ENCODE results near the gene DLL1. TPM values are rescaled to one million over a fixed set of nuclear protein-coding genes. Genes with fewer than 3 reads are reported as not detected.

Gene DLL1
- total RNA-seq, 4 donors from 2014 or later: 1.8 to 3.7 (median 3.3) TPM

DNA sequence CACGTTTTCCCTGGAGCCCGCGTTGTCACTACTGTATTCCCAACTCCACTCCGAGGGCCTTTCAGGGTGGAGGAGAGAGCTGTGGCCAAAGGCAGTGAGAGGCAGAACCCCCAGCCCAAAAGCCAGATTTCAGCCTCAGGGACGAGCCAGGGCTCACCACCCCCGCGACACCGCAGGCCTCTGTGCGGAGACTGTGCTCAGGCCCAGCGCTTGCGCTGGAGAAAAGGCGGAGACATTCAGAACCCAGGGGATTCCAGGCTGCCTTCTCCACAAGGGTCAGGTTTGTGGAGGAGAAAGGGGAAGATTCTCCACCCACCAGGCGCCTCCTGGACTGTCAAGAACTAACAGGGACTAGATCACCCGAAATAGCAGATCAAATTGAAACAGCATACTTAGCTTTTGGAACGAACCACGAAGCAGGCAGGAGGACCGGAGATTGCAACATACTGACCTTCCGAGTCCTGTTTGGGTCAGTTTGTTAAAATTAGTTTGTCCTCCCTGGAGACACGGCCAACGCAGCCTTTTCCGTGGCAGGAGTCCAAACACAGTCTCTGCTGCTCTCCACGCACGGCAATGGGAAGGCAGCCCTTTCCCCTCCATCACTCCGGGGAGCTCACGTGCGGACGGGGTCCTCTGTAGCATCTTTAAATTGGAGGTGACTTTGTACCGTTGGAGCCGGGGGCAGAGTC lies 14.4 kb downstream of the DLL1 start:
- ATAC-seq: peak; percentile 18 to 28
- TF ChIP-seq POLR2A (IDR thresholded peaks at IDR 0.05): no peak
- TF ChIP-seq CTCF (IDR thresholded peaks at IDR 0.05 in 4 of 5, conservative IDR thresholded peaks at IDR 0.05 in 1 of 5): no peak
- Histone ChIP-seq H3K36me3 (no peaks in the 10 kb centered on the region), H3K4me3 (peak overlapping the region in 1 of 4 donors; percentile 3), H3K27me3 (no peaks in the 10 kb centered on the region), H3K4me1 (peaks cover 22 to 26% of the 10 kb centered on the region in 2 donors), H3K27ac (peak overlapping the region; percentile 39 to 86 (median 69)), H3K9me3 (no peaks in the 10 kb centered on the region)
- DNase-seq: peak in 1 of 2 donors; percentile 52
- in situ Hi-C loops (cut with MboI; ENCODE audit: low sequenced_read_pairs in 4 of 4) (loop anchor here in 2 of 4 donors (25.0 kb wide), 2 partner anchors 239 to 439 kb away; no protein-coding TSS in a partner anchor), intact Hi-C loops (cut with DNase I; ENCODE audit: low total_unique reads) (no loop called here)

DNA sequence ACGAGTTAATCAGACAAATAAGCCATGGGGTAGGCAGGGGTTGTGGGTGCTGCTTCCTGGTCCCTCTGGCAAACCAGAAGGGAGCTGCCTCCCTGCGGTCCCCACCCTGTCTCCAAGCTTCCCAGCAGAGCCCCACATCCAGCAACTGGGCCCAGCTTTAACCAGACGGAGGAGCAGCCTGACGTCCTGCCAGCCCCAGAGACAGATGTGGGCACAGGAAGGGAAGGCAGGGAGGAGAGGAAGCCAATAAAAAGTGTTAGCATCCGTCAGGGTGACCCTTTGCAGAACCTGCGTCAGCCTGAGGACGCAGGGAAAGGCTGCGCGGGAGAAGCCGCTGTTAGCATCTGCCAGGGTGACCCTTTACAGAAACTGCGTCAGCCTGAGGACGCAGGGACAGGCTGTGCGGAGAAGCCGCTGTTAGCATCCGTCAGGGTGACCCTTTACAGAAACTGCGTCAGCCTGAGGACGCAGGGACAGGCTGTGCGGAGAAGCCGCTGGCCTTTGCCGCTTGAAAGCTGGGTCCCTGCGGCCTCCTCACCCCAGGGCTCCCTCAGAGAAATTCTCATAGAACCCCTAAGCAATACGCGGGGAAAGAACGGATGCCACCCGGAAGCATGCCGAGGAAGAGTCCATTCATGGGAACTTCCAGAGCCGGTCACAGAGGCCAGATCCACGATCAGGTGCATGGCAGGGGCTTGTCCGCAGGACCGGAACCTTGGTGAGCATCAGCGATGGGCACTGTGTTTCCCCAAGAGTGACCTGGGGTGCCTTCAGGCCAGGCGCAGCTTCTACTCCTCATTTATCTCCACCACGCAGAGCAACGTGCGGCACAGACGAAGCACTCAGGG lies 15.9 kb downstream of the DLL1 start:
- Histone ChIP-seq H3K27me3 (no peaks in the 10 kb centered on the region), H3K9me3 (no peaks in the 10 kb centered on the region), H3K27ac (no peak overlapping the region), H3K4me3 (no peak overlapping the region), H3K36me3 (no peaks in the 10 kb centered on the region), H3K4me1 (peaks cover 22 to 26% of the 10 kb centered on the region in 2 donors)
- intact Hi-C loops (cut with DNase I; ENCODE audit: low total_unique reads): no loop called here
- DNase-seq (no peak), ATAC-seq (no peak)
- in situ Hi-C loops (cut with MboI; ENCODE audit: low sequenced_read_pairs in 4 of 4): loop anchor here in 2 of 4 donors (25.0 kb wide), 2 partner anchors 238 to 438 kb away; no protein-coding TSS in a partner anchor
- no peak for TF ChIP-seq POLR2A (IDR thresholded peaks at IDR 0.05)
- no peak for TF ChIP-seq CTCF (IDR thresholded peaks at IDR 0.05 in 4 of 5, conservative IDR thresholded peaks at IDR 0.05 in 1 of 5)

DNA sequence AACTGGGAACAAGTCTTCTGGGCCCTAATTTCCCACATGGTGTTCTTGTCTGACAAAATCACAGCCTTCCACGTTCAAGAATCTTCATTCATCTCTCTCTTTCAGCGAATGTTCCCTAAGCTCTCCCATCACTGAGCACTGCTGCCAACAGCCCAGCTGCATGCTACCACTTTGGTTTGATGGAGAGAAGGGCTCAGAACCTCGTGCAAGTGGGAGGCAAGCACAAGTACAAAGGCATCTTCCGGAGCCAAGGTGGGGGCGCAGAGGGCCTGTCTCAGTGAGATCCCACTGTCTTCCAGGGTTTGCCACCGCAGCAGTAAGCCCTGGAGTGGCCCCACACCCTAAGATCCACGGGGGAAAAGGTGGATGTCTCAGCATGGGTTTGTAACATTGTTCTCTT lies 17.2 kb downstream of the DLL1 start:
- intact Hi-C loops (cut with DNase I; ENCODE audit: low total_unique reads): no loop called here
- H3K4me1 ChIP-seq: peaks cover 15 to 19% of the 10 kb centered on the region in 2 donors
- H3K9me3 ChIP-seq: no peaks in the 10 kb centered on the region
- H3K27me3 ChIP-seq: no peaks in the 10 kb centered on the region
- DNase-seq (no peak), ATAC-seq (no peak)
- TF ChIP-seq CTCF (IDR thresholded peaks at IDR 0.05 in 4 of 5, conservative IDR thresholded peaks at IDR 0.05 in 1 of 5) (no peak), POLR2A (IDR thresholded peaks at IDR 0.05) (no peak)
- H3K4me3 ChIP-seq: no peak overlapping the region
- in situ Hi-C loops (cut with MboI; ENCODE audit: low sequenced_read_pairs in 4 of 4): no loop called here
- H3K27ac ChIP-seq: no peak overlapping the region
- no peaks in the 10 kb centered on the region for H3K36me3 ChIP-seq

- intact Hi-C loops (cut with DNase I; ENCODE audit: low total_unique reads): no loop called here
- H3K36me3 ChIP-seq: no peaks in the 10 kb centered on the region
- TF ChIP-seq CTCF (IDR thresholded peaks at IDR 0.05 in 4 of 5, conservative IDR thresholded peaks at IDR 0.05 in 1 of 5): no peak
- TF ChIP-seq POLR2A (IDR thresholded peaks at IDR 0.05): no peak
Observed at GRCh38 chr6:170273191-170273590, 17.7 kb downstream of the DLL1 start.

More at GRCh38 chr6:170273191-170273590, 17.7 kb downstream of the DLL1 start:
- no peak for DNase-seq
- Histone ChIP-seq H3K27ac (no peak overlapping the region), H3K27me3 (no peaks in the 10 kb centered on the region), H3K9me3 (no peaks in the 10 kb centered on the region), H3K4me1 (peaks cover 15 to 17% of the 10 kb centered on the region in 2 donors), H3K4me3 (no peak overlapping the region)
- in situ Hi-C loops (cut with MboI; ENCODE audit: low sequenced_read_pairs in 4 of 4): no loop called here
- no peak for ATAC-seq

Measured in gastrocnemius medialis (tissue), 4 donors.